T-helper 17 cell (primary cell): ENCODE results near the gene ERLIN1. TPM values are rescaled to one million over a fixed set of nuclear protein-coding genes. Genes with fewer than 3 reads are reported as not detected.
"Not testable (repeated sequence)": the region's sequence is repeated elsewhere in the genome, so short reads cannot be mapped to it uniquely, and the experiment has no call there.

ENCODE experiments used
- ATAC-seq: fragments of 150-1000 bp; cut with Tn5 transposase; 2 replicates; pipeline ENCODE4 v1.10.0; 2021; ENCODE audit warnings: mild to moderate bottlenecking, moderate library complexity
- DNase-seq, 3 donors: peaks; one replicate each; pipeline versions ENCODE4 v3.0.0 to v3.0.0-alpha.2; 2020 to 2021
- H3K9me3 ChIP-seq: one replicate; pipeline ENCODE4 v1.7.0; 2013; ENCODE audit warnings: low read length, mild to moderate bottlenecking; ENCODE audit not compliant: control insufficient read depth, poor library complexity, severe bottlenecking
- H3K27ac Mint-ChIP-seq: one replicate; pipeline ENCODE4 v1.8.0; 2022; ENCODE audit warnings: mild to moderate bottlenecking, moderate library complexity, mixed read lengths
- H3K27me3 Mint-ChIP-seq: one replicate; pipeline ENCODE4 v1.8.0; 2022; ENCODE audit warnings: mixed read lengths
- H3K36me3 Mint-ChIP-seq: one replicate; pipeline ENCODE4 v1.8.0; 2022; ENCODE audit warnings: low read depth, mixed read lengths
- H3K4me1 Mint-ChIP-seq: one replicate; pipeline ENCODE4 v1.8.0; 2022; ENCODE audit warnings: mild to moderate bottlenecking, mixed read lengths
- H3K4me3 Mint-ChIP-seq: one replicate; pipeline ENCODE4 v1.8.0; 2022; ENCODE audit warnings: mild to moderate bottlenecking, moderate library complexity, mixed read lengths
- total RNA-seq, 4 donors: library from RNA in 2 of 4; stranded (reverse) in 2 of 4; gene quantifications; one replicate each; pipeline ENCODE4 v1.2.3 and lab custom pipeline; 2022 to 2026

ERLIN1 gene
- total RNA-seq, 2 donors from 2014 or later = 3.7 to 5.7 TPM

GRCh38 chr10:100141446-100142087, 44.3 kb downstream of the ERLIN1 start:
- H3K27ac Mint-ChIP-seq = no peak overlapping the region

GRCh38 chr10:100140070-100140469, 45.8 kb downstream of the ERLIN1 start:
- H3K27me3 Mint-ChIP-seq = peaks cover 28% of the 10 kb centered on the region
- H3K36me3 Mint-ChIP-seq = no peaks in the 10 kb centered on the region
- no peak overlapping the region for H3K27ac Mint-ChIP-seq
- no peak overlapping the region for H3K4me3 Mint-ChIP-seq
- no peaks in the 10 kb centered on the region for H3K4me1 Mint-ChIP-seq
- no peak for DNase-seq
- H3K9me3 ChIP-seq = no peaks in the 10 kb centered on the region
- ATAC-seq = no peak

More at GRCh38 chr10:100141446-100142087, 44.3 kb downstream of the ERLIN1 start:
- no peak for ATAC-seq
- no peak overlapping the region for H3K4me3 Mint-ChIP-seq
- no peak for DNase-seq
- H3K27me3 Mint-ChIP-seq = peaks cover 21% of the 10 kb centered on the region
- H3K9me3 ChIP-seq = no peaks in the 10 kb centered on the region
- no peaks in the 10 kb centered on the region for H3K36me3 Mint-ChIP-seq
- no peaks in the 10 kb centered on the region for H3K4me1 Mint-ChIP-seq

- no peaks in the 10 kb centered on the region for H3K36me3 Mint-ChIP-seq
- DNase-seq = no peak
- no peaks in the 10 kb centered on the region for H3K4me1 Mint-ChIP-seq
- H3K27ac Mint-ChIP-seq = no peak overlapping the region
- no peak for ATAC-seq
- H3K4me3 Mint-ChIP-seq = no peak overlapping the region
- peaks cover 29% of the 10 kb centered on the region for H3K27me3 Mint-ChIP-seq
- H3K9me3 ChIP-seq = no peaks in the 10 kb centered on the region
Measured at GRCh38 chr10:100138921-100139496, 46.8 kb downstream of the ERLIN1 start.

GRCh38 chr10:100135486-100135885, 50.3 kb downstream of the ERLIN1 start:
- no peaks in the 10 kb centered on the region for H3K9me3 ChIP-seq
- DNase-seq (no peak), ATAC-seq (no peak)
- Mint-ChIP-seq H3K36me3 (no peaks in the 10 kb centered on the region), H3K4me1 (no peaks in the 10 kb centered on the region), H3K27ac (no peak overlapping the region), H3K4me3 (no peak overlapping the region), H3K27me3 (peaks cover 44% of the 10 kb centered on the region)

GRCh38 chr10:100133801-100134200, 52.0 kb downstream of the ERLIN1 start:
- DNase-seq = no peak
- Mint-ChIP-seq H3K27me3 (peaks cover 52% of the 10 kb centered on the region), H3K27ac (no peak overlapping the region), H3K4me1 (no peaks in the 10 kb centered on the region), H3K4me3 (no peak overlapping the region), H3K36me3 (no peaks in the 10 kb centered on the region)
- no peak for ATAC-seq
- H3K9me3 ChIP-seq = no peaks in the 10 kb centered on the region

GRCh38 chr10:100132427-100132826, 53.4 kb downstream of the ERLIN1 start:
- H3K9me3 ChIP-seq = no peaks in the 10 kb centered on the region
- Mint-ChIP-seq H3K27me3 (peaks cover 62% of the 10 kb centered on the region), H3K27ac (no peak overlapping the region), H3K4me3 (no peak overlapping the region), H3K36me3 (no peaks in the 10 kb centered on the region), H3K4me1 (no peaks in the 10 kb centered on the region)
- no peak for ATAC-seq
- DNase-seq = no peak

- DNase-seq (no peak), ATAC-seq (no peak)
- no peaks in the 10 kb centered on the region for H3K36me3 Mint-ChIP-seq
- H3K27me3 Mint-ChIP-seq = peaks cover 58% of the 10 kb centered on the region
- no peaks in the 10 kb centered on the region for H3K4me1 Mint-ChIP-seq
- H3K4me3 Mint-ChIP-seq = no peak overlapping the region
- H3K27ac Mint-ChIP-seq = no peak overlapping the region
- H3K9me3 ChIP-seq = no peaks in the 10 kb centered on the region
Measured at GRCh38 chr10:100131571-100131970, 54.3 kb downstream of the ERLIN1 start.

- no peak overlapping the region for H3K4me3 Mint-ChIP-seq
Measured at GRCh38 chr10:100130831-100131230, 55.0 kb downstream of the ERLIN1 start.

GRCh38 chr10:100129424-100129823, 56.4 kb downstream of the ERLIN1 start:
- DNase-seq (no peak), ATAC-seq (no peak)
- H3K27me3 Mint-ChIP-seq = peaks cover 56% of the 10 kb centered on the region
- no peak overlapping the region for H3K4me3 Mint-ChIP-seq
- H3K36me3 Mint-ChIP-seq = no peaks in the 10 kb centered on the region
- no peaks in the 10 kb centered on the region for H3K4me1 Mint-ChIP-seq
- no peaks in the 10 kb centered on the region for H3K9me3 ChIP-seq
- no peak overlapping the region for H3K27ac Mint-ChIP-seq

More at GRCh38 chr10:100130831-100131230, 55.0 kb downstream of the ERLIN1 start:
- Mint-ChIP-seq H3K4me1 (no peaks in the 10 kb centered on the region), H3K27me3 (peaks cover 51% of the 10 kb centered on the region), H3K27ac (no peak overlapping the region), H3K36me3 (no peaks in the 10 kb centered on the region)
- DNase-seq (no peak), ATAC-seq (no peak)
- H3K9me3 ChIP-seq = no peaks in the 10 kb centered on the region

GRCh38 chr10:100128951-100129350, 56.9 kb downstream of the ERLIN1 start:
- Mint-ChIP-seq H3K4me1 (no peaks in the 10 kb centered on the region), H3K36me3 (no peaks in the 10 kb centered on the region), H3K27ac (no peak overlapping the region), H3K27me3 (peaks cover 55% of the 10 kb centered on the region), H3K4me3 (no peak overlapping the region)
- no peak for DNase-seq
- ATAC-seq = no peak
- no peaks in the 10 kb centered on the region for H3K9me3 ChIP-seq

GRCh38 chr10:100125335-100125734, 60.5 kb downstream of the ERLIN1 start:
- not testable (repeated sequence) for ATAC-seq, H3K36me3 Mint-ChIP-seq, H3K9me3 ChIP-seq, H3K4me3 Mint-ChIP-seq, DNase-seq, H3K4me1 Mint-ChIP-seq
- Mint-ChIP-seq H3K27ac (peak overlapping the region; percentile 61), H3K27me3 (peaks cover 40% of the 10 kb centered on the region)

GRCh38 chr10:100124097-100124496, 61.7 kb downstream of the ERLIN1 start:
- Mint-ChIP-seq H3K27me3 (peaks cover 32% of the 10 kb centered on the region), H3K27ac (no peak overlapping the region)

GRCh38 chr10:100122780-100123179, 63.0 kb downstream of the ERLIN1 start:
- DNase-seq (no peak), ATAC-seq (no peak)
- no peaks in the 10 kb centered on the region for H3K36me3 Mint-ChIP-seq
- peaks cover 5% of the 10 kb centered on the region for H3K4me1 Mint-ChIP-seq
- H3K27me3 Mint-ChIP-seq = peaks cover 19% of the 10 kb centered on the region
- no peak overlapping the region for H3K27ac Mint-ChIP-seq
- no peak overlapping the region for H3K4me3 Mint-ChIP-seq
- no peaks in the 10 kb centered on the region for H3K9me3 ChIP-seq

More at GRCh38 chr10:100124097-100124496, 61.7 kb downstream of the ERLIN1 start:
- Mint-ChIP-seq H3K36me3 (no peaks in the 10 kb centered on the region), H3K4me3 (no peak overlapping the region), H3K4me1 (peaks cover 5% of the 10 kb centered on the region)
- ATAC-seq (no peak), DNase-seq (no peak)
- H3K9me3 ChIP-seq = no peaks in the 10 kb centered on the region

GRCh38 chr10:100120550-100120949, 65.3 kb downstream of the ERLIN1 start:
- H3K4me3 Mint-ChIP-seq = no peak overlapping the region
- H3K27ac Mint-ChIP-seq = no peak overlapping the region
- no peaks in the 10 kb centered on the region for H3K36me3 Mint-ChIP-seq
- DNase-seq (no peak), ATAC-seq (no peak)
- no peaks in the 10 kb centered on the region for H3K9me3 ChIP-seq
- peaks cover 25% of the 10 kb centered on the region for H3K27me3 Mint-ChIP-seq
- H3K4me1 Mint-ChIP-seq = peaks cover 5% of the 10 kb centered on the region
